Osteoblast (primary cell): ENCODE measurements around the gene SH2B3. TPM values are rescaled to one million over a fixed set of nuclear protein-coding genes. Genes with fewer than 3 reads are reported as not detected.
A peak's percentile ranks its signal among the peaks of the same experiment; 100 is the strongest.

Experiments used
- DNase-seq: peaks from one replicate; pipeline ENCODE4 v3.0.0; 2011; ENCODE audit warnings: low spot score, mixed read lengths; ENCODE audit not compliant: insufficient read length; ENCODE audit errors: missing footprints
- H2AFZ ChIP-seq: 2 replicates; pipeline ENCODE4 v1.6.0; 2011; ENCODE audit warnings: mild to moderate bottlenecking, low read length
- H3K27ac ChIP-seq: 2 replicates; pipeline ENCODE4 v1.5.1; 2011; ENCODE audit warnings: mild to moderate bottlenecking, low read depth, low read length, moderate library complexity
- H3K27me3 ChIP-seq: 2 replicates; pipeline ENCODE4 v1.6.0; 2012; ENCODE audit warnings: mild to moderate bottlenecking, control low read depth, inconsistent platforms, low read length, moderate library complexity; ENCODE audit not compliant: insufficient read depth
- H3K36me3 ChIP-seq: 2 replicates; pipeline ENCODE4 v1.5.1; 2011; ENCODE audit warnings: mild to moderate bottlenecking, low read length, control low read depth, moderate library complexity; ENCODE audit not compliant: insufficient read depth
- H3K4me1 ChIP-seq: 2 replicates; pipeline ENCODE4 v1.5.1; 2011; ENCODE audit warnings: mild to moderate bottlenecking, low read length, control low read depth, moderate library complexity; ENCODE audit not compliant: insufficient read depth
- H3K4me2 ChIP-seq: 2 replicates; pipeline ENCODE4 v1.6.0; 2011; ENCODE audit warnings: mild to moderate bottlenecking, low read length; ENCODE audit not compliant: insufficient read depth
- H3K4me3 ChIP-seq: fragments of 200-600 bp; sonication (generic); 3 replicates; pipeline ENCODE4 v1.5.1; 2012; ENCODE audit warnings: mild to moderate bottlenecking, low read length, inconsistent platforms; ENCODE audit not compliant: insufficient read depth
- H3K79me2 ChIP-seq: 2 replicates; pipeline ENCODE4 v1.6.0; 2012; ENCODE audit warnings: mild to moderate bottlenecking, low read length, control low read depth, inconsistent platforms; ENCODE audit not compliant: insufficient read depth
- H3K9me3 ChIP-seq: 2 replicates; pipeline ENCODE4 v1.5.1; 2011; ENCODE audit warnings: low read depth, low read length, control low read depth
- H4K20me1 ChIP-seq: 2 replicates; pipeline ENCODE4 v1.6.0; 2012; ENCODE audit warnings: mild to moderate bottlenecking, low read length, control low read depth; ENCODE audit not compliant: insufficient read depth
- CTCF ChIP-seq: IDR thresholded peaks from 2 replicates; pipeline ENCODE4 v1.5.1; 2011; ENCODE audit warnings: mild to moderate bottlenecking, low read depth, low read length, moderate library complexity; ENCODE audit errors: extremely low read depth
- total RNA-seq: library from RNA; depleted of rRNA; stranded (reverse); fragments of >200 nt; gene quantifications from 2 replicates; pipeline ENCODE4 v1.2.3, GENCODE V29; 2012

Gene SH2B3
- total RNA-seq, 1 donor: 51.4 TPM

DNA sequence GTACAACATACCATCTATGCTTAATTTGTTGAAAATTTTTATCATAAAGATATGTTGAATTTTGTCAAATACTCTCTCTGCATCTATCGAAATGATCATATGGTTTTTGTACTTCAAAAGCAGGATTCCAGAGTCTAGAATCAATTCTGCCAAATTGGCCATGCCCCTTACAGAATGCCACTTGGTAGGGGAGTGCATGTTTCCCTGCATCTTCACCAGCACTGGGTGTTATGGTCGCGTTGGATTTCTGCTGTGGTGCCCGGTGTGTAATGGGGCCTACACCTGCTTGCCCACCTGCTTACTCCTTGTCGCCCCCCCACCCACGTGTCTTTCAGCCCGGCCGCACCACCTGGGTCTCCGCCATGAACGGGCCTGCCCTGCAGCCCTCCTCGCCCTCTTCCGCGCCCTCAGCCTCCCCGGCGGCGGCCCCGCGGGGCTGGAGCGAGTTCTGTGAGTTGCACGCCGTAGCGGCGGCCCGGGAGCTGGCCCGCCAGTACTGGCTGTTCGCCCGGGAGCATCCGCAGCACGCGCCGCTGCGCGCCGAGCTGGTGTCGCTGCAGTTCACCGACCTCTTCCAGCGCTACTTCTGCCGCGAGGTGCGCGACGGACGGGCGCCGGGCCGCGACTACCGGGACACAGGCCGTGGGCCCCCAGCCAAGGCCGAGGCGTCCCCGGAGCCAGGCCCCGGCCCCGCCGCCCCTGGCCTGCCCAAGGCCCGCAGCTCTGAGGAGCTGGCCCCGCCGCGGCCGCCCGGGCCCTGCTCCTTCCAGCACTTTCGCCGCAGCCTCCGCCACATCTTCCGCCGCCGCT is 12.3 kb downstream of the SH2B3 start:
- H3K4me3 ChIP-seq: no peak overlapping the region
- peaks cover 16% of the 10 kb centered on the region for H3K4me1 ChIP-seq
- no peak for TF ChIP-seq CTCF
- H3K36me3 ChIP-seq: peaks cover 50% of the 10 kb centered on the region
- H3K4me2 ChIP-seq: no peak overlapping the region
- DNase-seq: peak; percentile 36
- H4K20me1 ChIP-seq: peaks cover 56% of the 10 kb centered on the region
- H3K27me3 ChIP-seq: no peaks in the 10 kb centered on the region
- no peak overlapping the region for H2AFZ ChIP-seq
- no peak overlapping the region for H3K27ac ChIP-seq
- H3K9me3 ChIP-seq: no peaks in the 10 kb centered on the region
- H3K79me2 ChIP-seq: peaks cover 94% of the 10 kb centered on the region

DNA sequence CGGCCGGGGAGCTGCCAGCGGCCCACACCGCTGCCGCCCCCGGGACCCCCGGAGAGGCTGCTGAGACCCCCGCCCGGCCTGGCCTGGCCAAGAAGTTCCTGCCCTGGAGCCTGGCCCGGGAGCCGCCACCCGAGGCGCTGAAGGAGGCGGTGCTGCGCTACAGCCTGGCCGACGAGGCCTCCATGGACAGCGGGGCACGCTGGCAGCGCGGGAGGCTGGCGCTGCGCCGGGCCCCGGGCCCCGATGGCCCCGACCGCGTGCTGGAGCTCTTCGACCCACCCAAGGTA is 12.8 kb downstream of the SH2B3 start:
- DNase-seq: peak; percentile 11
- Histone ChIP-seq H3K9me3 (no peaks in the 10 kb centered on the region), H2AFZ (no peak overlapping the region), H3K79me2 (peaks cover 94% of the 10 kb centered on the region), H3K36me3 (peaks cover 51% of the 10 kb centered on the region), H3K27me3 (no peaks in the 10 kb centered on the region), H3K27ac (no peak overlapping the region), H3K4me2 (no peak overlapping the region), H4K20me1 (peaks cover 52% of the 10 kb centered on the region), H3K4me1 (peaks cover 10% of the 10 kb centered on the region), H3K4me3 (no peak overlapping the region)
- TF ChIP-seq CTCF: no peak

- peak; percentile 59 for DNase-seq
- peaks cover 51% of the 10 kb centered on the region for H3K36me3 ChIP-seq
- H3K4me1 ChIP-seq: peaks cover 10% of the 10 kb centered on the region
- no peaks in the 10 kb centered on the region for H3K9me3 ChIP-seq
- no peak overlapping the region for H3K4me3 ChIP-seq
- peaks cover 95% of the 10 kb centered on the region for H3K79me2 ChIP-seq
- no peaks in the 10 kb centered on the region for H3K27me3 ChIP-seq
- TF ChIP-seq CTCF: no peak
- peaks cover 48% of the 10 kb centered on the region for H4K20me1 ChIP-seq
- H3K27ac ChIP-seq: no peak overlapping the region
- H2AFZ ChIP-seq: no peak overlapping the region
- H3K4me2 ChIP-seq: no peak overlapping the region
Observed at GRCh38 chr12:111419784-111420183, 14.1 kb downstream of the SH2B3 start.

- H3K4me3 ChIP-seq: no peak overlapping the region
- TF ChIP-seq CTCF: no peak
- H3K27ac ChIP-seq: no peak overlapping the region
- peak; percentile 55 for DNase-seq
- no peaks in the 10 kb centered on the region for H3K27me3 ChIP-seq
- no peaks in the 10 kb centered on the region for H3K9me3 ChIP-seq
- H3K4me1 ChIP-seq: peaks cover 17% of the 10 kb centered on the region
- peaks cover 96% of the 10 kb centered on the region for H3K79me2 ChIP-seq
- H2AFZ ChIP-seq: no peak overlapping the region
- peaks cover 51% of the 10 kb centered on the region for H3K36me3 ChIP-seq
- peaks cover 50% of the 10 kb centered on the region for H4K20me1 ChIP-seq
- no peak overlapping the region for H3K4me2 ChIP-seq
Observed at GRCh38 chr12:111420494-111420893, 14.8 kb downstream of the SH2B3 start.
